SK-N-MC (cell line): ENCODE data around the gene CHST13.

Experiments used
- EZH2 ChIP-seq: fragments of 200-600 bp; sonication (generic); IDR thresholded peaks from one replicate; pipeline ENCODE4 v1.6.1; 2017; ENCODE audit warnings: antibody characterized with exemption
- FOXP2 ChIP-seq: optimal IDR thresholded peaks from 2 replicates; pipeline ENCODE3; 2011; ENCODE audit warnings: mild to moderate bottlenecking, moderate library complexity; ENCODE audit not compliant: insufficient read depth; ENCODE audit errors: extremely low read length, control extremely low read depth
- POLR2AphosphoS5 ChIP-seq: IDR thresholded peaks from 2 replicates; pipeline ENCODE4 v1.6.1; 2012; ENCODE audit warnings: mild to moderate bottlenecking, low read depth, low read length, borderline replicate concordance

- no peak for TF ChIP-seq EZH2
- no peak for TF ChIP-seq POLR2AphosphoS5
- TF ChIP-seq FOXP2: no peak
Observed at GRCh38 chr3:126582311-126582710, 58.4 kb downstream of the CHST13 start.
